ENCODE measurements around the gene TBX4.
A peak's percentile ranks its signal among the peaks of the same experiment; 100 is the strongest.
"Not testable (repeated sequence)": the region's sequence is repeated elsewhere in the genome, so short reads cannot be mapped to it uniquely, and the experiment has no call there.

Gene TBX4

DNA sequence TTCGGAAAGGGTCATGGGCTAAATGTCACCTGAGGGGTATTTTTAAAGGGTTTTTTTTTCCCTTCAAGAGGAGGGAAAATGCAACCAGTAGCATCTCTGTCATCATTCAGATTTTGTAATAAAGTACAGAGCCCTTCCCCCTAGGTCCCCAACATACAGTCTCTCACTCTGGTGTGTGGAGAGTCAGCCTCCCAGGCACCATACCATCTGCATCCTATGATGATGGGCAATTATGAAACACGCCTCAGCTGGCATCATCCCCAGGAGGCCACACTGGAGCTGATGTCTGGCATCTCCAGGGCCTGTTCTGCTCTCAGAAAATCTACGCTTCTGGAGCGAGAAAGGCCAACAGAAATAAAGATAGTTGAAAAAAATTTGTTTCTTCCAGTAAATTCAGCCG, 32.0 kb downstream of the TBX4 start:
- no peak for DNase-seq (ENCODE audit: low spot score)

DNA sequence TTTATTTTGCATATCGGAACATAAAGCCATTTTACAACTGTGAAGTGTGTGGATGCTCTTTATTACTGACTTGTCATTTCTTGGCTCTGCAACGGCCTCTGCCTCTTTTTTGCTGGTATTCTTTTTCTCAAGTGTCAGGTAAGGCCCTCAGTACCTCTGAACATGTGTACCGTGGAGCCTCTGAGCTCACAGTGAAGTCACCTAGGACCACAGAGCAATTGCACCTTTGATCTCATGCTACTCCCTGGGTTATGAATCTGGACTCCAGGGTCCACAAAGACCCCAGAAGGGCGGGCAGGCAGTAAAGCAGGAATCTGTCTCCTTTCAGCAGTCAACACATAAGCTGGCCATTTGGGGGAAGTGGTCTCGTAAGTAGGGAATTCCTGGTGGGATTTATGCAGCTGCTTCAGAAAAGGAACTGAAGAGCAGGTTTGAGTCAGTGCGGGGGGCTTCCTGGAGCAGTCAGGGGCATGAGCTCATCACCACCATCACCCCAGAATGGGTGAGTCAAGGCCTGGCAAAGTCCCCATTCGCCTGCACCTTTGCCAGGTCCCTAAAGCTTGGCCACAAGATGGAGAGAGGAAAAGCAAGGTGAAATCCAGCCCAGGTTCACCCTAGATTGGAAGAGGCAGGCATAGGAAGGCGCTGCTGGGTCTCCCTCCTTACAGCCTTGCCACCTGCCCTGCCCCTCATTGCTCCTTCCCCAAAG, 33.0 kb downstream of the TBX4 start:
- no peak for DNase-seq (ENCODE audit: low spot score)

DNA sequence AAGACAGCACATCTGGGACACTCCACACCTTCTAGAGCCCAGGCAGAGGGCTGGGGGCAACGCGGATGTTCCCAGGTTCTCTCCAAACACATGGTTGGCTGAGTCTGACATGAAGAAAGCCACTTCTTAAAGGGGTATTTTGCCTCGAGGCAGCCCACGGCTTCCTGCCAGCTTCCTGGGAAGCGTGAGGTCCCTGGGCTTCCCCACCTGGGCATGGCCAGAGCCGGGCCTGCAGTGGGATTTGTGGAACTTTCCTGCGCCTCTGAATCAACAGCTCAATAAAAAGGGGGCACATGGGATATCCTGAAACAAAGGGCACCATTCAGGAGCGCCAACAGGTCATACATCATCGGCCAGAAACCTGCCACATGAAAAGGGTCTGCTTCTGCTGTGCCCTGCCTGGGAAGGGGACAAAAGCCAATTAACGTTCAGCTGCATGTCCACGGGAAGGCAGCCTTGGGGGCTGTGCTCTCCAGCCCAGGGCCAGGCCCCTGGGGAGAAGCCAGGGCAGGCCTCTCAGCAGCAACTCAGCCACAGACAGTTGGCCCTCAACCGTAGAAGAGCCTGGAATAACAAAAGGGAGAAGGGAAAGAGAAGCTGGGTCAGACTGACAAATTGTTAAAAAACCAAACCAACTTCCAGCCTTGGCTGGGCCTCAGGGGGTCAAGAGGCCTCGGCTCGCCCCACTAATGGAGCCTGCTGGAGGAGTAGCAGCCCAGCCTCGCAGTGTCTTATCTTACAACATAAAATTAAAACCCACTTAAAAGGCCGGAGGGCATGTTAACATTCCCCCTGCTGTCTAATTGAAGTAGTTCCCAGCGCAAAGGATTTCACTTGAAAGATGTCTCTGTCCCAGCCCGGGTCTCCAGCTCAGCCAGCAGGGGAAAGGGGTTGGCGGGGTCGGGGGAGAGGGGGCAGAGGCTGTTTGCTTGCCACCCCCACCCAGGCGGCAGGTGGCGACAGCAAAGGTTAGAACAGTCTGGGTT, 34.2 kb downstream of the TBX4 start:
- no peak for DNase-seq (ENCODE audit: low spot score)

DNA sequence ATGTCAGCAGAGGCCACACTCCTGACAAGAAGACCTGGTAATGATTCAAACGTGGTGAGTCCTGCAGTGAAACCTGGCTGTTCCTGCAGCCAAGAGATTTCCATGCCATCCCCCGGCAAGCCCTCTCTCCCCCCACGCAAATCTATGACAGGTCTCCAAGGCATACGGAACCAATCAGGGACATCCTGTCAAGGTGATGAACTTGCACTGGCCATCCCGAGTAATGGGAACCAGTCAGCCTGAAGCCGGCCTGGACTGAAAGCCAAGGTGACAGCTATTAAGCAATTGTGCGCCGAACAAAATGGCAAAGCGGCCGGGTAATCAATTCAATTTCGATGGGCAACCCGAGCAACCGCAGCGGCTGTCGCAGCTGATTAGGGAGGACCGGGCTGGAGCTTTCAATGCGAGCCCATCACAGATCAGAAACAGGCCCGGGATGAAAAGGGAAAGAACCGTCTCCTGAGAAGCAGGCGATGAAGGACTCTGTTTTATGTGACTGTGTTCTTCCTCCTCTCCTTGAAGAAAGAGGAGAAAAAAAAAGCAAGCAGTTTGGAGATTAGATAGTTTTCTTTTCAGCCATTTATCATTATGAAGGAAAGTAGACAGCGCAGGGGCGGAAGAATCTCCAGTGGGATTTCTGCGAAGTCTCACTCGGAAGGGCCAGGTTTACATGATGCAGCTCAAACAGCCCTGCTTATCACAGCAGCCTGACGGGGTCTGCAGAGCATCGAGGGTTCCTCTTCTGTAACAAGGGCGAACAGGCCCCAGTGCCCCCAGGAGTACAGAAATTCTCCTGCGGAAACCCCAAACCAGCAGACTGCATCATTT, 35.2 kb downstream of the TBX4 start:
- no peak for DNase-seq (ENCODE audit: low spot score)

DNA sequence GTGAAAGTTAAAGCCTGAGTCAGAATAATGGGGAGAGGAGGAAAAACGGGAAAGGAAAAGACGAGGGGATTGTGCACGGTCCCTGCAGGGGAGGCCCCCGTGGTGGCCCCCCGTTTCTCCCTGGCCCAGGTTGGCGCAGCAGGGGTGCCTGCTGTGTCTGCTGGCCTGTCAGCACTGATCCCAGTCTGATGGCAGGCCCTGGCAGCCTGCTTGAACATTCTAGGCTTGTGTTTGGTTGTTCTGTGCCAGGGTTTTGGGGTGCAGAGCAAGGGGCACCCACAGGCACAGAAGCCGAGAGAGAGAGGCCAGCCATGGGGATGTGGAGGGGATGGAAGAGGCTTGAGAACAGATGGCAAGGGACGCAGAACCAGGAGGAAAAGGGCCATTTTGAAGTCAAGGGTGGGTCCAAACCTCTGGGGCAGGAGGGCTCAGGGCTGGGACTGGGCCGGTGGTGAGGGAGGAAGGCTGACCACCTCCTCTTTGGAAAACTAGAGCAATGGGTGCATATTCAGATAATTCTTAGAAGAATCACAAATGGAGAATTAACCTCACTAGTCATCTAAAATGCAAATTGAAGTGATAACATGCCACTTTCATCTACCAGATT, 35.9 kb downstream of the TBX4 start:
- no peak for DNase-seq (ENCODE audit: low spot score)

DNA sequence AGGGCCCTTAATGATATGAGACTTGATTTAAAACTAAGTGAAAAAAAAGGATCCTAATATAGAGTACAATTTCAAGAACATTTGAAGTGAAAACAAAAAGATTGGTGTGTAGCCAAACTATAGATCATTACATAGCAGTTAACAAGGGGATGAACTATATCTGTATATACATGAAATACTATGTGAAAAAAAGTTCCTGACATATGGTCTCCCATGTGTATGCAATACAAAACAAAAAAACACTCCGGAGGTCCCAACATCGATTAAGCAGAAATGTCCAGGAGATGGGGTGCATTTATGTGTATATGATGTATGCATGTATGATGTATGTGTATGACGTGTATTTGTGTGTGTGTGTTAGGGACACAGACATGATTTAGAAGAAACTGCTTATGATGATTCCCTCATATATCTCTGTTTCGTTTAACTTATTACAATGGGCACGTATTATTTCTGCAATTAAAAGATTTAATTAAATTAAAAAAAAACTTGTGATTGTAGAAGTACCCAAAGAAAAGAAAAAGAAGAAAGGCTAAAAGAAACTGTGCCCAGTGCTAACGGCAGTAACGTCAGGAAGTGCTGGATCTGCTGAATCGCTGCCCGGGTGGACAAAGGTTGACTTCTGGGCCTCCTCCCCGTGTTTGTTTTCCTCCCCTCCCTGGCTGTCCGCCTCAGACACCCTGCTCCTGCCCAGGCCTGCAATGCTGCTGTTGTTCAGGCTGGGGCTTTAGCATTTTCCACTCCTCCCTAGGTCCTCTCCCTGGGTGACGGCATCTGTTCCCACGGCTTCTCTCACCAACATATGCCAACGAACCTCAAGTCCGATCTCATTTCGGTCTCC, 36.9 kb downstream of the TBX4 start:
- DNase-seq (ENCODE audit: low spot score): no peak

DNA sequence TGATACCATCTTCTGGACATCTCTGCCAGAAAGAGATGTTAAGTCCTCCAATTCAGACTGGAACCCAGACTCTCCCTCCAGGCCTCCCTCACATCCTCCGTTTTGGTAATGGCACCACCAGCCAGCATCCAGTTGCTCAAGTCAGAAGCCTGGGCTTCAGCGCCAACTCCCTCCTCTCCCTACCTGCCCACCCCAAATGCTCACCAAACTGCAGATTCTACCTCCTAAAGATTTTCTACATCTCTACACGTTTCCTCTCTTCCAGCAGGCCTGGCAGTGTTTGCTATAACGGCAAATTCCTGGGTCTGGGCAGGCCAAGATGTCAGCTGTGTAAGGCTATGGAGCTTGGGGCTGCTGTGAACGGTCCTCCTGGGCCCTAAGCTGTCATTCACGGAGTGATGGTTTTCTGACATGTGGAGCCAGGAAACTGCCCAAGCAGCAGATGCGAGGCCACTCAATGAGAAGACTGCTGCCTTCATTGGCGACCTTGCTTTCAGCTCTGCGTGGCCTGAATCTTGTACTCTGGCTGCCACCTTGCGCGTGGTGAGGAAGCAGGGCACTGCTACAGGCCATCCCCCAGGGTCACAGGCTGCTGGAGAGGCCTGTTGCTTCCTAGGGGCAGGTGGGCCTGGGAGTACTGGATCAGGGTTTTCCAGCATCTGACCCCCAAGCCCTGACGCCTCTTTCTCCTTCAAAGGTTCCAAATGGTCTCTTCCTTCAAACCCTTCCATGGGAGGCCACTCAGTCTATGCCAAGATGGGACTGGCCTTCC, 37.7 kb downstream of the TBX4 start:
- no peak for DNase-seq (ENCODE audit: low spot score)

DNA sequence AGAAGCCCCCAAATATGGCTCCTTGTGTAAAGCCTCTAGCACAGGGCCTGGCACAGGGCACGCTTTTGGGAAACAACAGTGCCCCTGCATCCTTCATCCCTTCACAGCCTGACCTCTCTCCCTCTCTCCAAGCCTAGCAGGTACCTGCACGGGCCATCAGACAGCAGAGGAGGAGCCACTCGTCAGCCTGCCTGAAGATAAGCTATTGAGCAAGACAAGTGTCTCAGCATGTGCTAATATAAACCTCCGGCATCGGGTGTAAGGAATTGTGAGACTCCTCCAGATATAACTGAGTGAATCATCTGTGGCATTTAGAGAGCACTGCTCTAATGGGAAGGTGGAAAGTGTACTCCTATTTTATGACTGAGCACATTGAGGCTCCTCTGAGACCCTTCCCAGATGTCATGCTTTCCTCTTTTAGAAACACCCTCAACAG, 38.3 kb downstream of the TBX4 start:
- DNase-seq (ENCODE audit: low spot score): no peak

DNA sequence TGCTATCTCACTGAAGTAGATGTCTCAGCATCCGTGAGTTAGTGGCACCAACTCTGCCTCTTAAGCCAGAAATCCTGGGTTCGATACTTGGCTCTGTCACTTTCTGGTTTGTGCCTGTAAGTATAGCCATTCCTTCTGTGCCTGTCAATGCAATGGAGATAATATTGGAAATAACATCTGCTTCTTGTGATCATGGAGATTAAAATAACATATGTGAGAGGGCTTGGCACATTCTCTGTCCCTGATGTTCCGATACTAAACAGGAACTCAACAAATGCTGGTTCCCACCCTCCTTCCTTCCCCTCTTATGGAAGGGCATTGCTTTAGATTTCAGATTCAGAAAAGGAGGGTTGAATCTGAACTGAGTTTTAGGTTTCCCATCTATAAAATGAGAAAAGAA, 39.8 kb downstream of the TBX4 start:
- no peak for DNase-seq (ENCODE audit: low spot score)

DNA sequence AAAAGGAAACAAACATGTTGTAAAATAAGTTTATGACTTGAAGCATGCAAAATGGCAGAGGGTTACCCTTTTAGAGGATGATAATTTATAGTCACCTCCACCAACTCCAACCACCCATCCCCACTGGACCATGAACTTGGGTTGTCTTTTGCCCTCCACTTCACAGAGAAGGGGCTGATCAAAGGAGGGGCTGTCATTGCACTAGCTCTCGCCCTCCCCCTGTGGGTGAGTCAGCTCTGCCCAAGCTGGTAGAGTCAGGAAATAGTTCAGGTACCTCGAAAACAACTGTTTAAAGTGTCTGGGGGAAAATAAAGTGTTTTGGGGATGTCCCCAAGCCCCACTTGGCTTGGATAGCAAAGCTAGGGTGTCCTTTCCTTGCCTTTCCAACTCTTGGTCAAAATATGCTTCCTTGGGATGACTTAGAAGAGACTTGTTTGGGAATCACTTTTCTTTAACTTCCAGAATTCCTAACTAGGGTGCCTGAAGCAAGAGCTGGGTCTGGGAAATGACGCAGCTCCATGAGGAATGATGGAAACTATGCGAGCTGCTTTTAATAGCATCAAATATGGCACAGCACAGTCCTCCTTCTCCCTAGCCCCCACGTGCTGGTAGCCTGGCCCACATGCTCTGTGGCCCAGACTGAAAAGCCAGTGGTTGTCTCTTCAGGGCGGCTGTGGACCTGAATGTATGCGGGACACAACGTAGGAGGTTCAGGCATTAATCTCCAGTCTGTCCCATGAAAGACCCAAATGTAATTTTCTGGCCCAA, 40.7 kb downstream of the TBX4 start:
- no peak for DNase-seq (ENCODE audit: low spot score)

DNA sequence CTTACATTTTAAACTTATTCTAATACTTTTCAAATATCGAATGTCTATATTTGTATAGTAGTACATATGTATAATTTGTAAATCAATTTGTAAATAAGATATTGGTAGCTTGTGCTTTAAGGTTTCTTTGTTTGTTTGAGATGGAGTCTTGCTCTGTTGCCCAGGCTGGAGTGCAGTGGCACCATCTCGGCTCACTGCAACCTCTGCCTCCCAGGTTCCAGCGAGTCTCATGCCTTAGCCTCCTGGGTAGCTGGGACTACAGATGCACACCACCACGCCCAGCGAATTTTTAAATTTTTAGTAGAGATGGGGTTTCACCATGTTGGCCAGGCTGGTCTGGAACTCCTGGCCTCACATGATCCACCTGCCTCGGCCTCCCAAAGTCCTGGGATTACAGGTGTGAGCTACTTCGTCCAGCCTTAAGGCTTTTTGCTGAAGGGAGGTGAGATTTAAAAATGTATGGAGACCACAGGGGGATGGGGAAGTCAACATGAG, 41.7 kb downstream of the TBX4 start:
- not testable (repeated sequence) for DNase-seq (ENCODE audit: low spot score)

DNA sequence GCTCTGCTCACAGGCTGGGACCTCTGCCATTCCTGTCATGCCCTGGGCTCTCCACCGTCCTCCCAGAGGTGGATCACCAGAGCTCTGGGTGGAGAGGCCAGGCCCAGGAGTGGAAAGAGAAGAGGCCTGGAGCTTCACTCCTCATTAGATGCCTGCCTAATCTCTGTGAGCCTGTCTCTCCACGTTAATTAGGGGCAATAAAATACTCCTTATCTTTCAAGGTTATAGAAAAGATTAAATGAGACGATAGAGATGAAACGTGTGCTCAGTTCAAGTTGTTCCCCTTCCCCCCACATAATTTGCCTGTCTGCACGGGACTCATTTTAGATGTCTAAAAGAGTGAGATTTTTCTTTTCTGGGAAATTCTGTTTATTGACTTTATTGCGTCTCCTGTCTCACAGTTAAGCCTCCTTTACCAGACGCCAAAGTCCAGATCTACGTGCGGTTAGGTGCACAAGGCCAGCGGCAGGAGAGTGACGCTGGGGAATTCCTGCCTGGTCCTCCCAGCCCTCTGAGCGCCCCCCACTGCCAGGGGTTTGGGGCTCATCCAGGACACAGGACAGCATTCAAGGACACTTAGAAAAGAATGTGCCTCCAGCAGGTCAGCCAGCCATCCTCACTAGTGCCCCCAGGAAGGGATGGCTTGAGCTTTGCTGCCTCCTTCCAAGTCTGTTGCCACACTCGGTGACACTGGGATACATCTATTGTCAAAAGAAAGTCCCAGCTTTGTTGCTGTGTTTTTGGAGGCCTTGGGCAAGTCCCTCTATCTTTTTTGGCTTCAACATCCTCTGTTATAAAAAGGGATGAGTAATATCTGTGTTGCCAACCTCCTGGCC, 42.3 kb downstream of the TBX4 start:
- DNase-seq (ENCODE audit: low spot score): no peak

DNA sequence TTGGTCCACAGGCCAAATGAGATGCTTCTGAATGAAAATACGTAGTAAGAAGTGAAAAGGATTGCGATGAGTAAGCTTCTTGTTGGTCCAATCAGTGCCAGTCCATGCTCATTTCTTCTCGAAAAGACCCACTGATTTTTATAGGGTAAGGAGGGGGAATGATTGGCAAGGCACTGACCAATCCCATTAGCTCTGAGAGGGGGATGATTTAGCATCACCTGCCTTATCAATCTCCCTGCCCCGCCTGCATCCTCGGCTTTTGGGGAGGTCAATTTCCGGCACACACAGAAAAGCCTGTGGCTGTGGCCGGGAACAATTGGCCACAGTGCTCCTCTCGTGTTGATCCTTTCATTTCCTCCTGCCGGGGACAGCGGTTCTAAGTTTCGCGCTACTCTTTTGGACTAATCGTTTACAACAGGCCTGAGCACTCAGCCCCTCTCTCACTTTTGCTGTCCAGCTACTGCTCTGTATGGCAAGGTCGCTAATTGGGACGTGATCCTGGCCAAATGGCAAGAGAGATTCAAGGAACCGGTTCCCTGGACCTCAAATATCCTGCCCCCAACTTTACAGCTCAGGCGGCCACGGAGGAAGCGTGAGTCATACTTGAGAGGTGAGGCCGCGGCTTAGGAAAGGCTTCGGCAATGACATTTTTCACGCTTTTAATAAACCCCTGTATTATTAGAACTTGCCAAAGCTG, 43.1 kb downstream of the TBX4 start:
- DNase-seq (ENCODE audit: low spot score): peak; percentile 20

DNA sequence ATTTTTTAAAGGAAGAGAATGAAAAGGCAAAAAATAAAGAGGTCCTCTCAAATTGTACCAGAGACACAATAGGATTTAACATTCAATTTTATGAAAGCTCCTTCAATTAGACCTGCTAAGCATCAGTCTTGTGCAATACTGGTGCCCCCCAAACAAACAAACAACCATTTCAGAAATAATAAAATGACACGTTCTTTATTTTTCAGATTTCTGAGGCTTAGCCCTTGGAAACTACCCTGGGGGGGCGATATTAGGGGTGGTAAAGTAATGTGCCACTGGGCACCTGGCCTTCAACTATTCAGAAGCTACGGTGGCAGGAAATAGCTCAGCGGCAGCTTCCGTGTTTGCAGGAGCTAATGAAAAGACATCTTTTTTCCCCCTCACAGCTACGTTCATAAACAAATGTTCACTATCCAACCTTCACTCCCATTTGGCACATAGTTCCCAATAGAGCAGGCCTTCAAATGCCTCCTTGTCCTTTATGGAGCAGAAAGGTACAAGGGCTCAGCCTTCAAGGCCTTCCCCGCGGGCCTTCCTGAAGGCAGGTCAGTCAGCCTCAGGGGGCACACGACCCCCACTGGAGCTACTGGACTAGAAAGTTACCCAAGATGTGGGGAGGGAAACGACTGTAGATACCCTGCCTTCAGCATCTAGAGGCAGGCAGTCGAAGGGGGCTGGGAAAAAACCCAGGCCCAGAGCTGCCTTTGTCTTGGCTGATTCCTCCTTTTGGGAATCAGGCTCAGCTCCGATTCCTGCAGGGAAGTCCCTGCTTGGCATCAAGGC, 44.1 kb downstream of the TBX4 start:
- DNase-seq (ENCODE audit: low spot score): no peak

DNA sequence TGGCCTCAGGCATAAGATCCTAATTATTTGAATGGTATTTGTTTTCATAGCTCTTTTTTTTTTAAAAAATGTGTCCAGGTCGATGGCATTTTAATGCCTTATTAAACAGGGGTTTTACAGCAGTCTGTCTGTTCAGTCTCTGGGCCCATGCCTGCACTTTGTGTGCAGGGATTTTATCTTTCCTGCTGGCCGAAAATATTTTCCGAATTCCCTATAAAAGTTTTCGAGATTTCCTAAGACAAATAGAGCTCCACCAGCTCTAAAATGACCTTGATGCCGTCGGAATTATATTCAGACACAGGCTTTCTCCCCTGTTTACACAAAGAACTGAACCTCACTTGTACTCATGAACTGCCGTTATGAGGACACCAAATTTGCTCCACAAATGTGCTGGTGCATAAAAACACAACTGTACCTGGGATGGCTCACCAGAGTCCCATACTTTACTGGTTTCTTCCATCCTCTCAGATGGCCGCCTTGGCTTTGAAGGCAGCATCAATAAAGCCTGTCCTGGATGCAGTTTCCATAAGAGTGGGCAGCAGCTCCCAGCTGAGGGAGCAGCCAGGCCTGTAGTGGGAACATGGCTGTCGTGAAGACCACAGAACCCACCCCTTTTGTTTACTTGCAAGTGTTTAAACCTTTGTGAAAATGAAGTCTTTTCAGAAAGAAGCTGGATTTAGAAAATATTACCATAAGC, 44.9 kb downstream of the TBX4 start:
- DNase-seq (ENCODE audit: low spot score): no peak

All from kidney capillary endothelial cell (primary cell).